ENCODE data around the gene IAH1.

The IAH1 gene

DNA sequence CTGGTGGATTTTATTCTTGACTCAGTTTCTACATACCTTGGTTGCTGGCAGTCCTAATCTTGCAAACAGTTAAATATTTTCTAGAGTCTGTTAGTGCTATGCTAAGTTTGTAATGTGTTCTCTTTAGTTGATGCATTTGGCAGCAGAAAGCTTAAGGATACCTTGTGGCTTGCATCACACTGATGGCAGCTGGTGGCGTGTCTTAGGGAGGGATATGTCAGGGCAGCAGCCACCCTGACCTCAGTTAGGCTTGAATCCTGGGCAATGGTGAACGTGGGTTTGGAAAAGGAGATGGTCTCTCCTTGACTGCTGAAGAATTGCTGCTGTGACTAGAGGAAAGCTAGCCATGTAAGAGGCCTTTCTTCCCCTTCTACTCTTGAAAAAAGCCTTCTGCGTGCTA lies 4.2 kb downstream of the IAH1 start:
- no peak overlapping the region for H2AK5ac ChIP-seq (ENCODE audit: low read length)
- H3K27me3 ChIP-seq (ENCODE audit: insufficient read depth, low read length, poor library complexity), result no peaks in the 10 kb centered on the region
- WGBS (ENCODE audit: extremely low coverage, insufficient coverage, low lambda C conversion rate), result no CpG with 5 or more reads among the region's 3 CpGs
- H3K4me2 ChIP-seq (ENCODE audit: low read length), result no peak overlapping the region
- no peak overlapping the region for H4K8ac ChIP-seq (ENCODE audit: low read depth, low read length)
- H3K36me3 ChIP-seq (ENCODE audit: control insufficient read depth, insufficient read depth, low read length), result no peaks in the 10 kb centered on the region
- H3K56ac ChIP-seq (ENCODE audit: low read length), result no peak overlapping the region
- H3K4me1 ChIP-seq (ENCODE audit: control insufficient read depth, low read depth, low read length), result no peaks in the 10 kb centered on the region
- H3K23ac ChIP-seq (ENCODE audit: low read length), result no peak overlapping the region
- H3K9ac ChIP-seq (ENCODE audit: low read length), result no peak overlapping the region
- H3K18ac ChIP-seq (ENCODE audit: low read length), result no peak overlapping the region
- H3K79me2 ChIP-seq (ENCODE audit: control insufficient read depth, insufficient read depth, low read length), result no peaks in the 10 kb centered on the region
- H4K5ac ChIP-seq (ENCODE audit: low read length), result no peak overlapping the region
- H3K4ac ChIP-seq (ENCODE audit: low read depth, low read length), result no peak overlapping the region
- DNase-seq, result no peak
- no peak overlapping the region for H3K27ac ChIP-seq (ENCODE audit: low read depth, low read length)
- no peak overlapping the region for H2BK5ac ChIP-seq (ENCODE audit: low read length)
- H3K79me1 ChIP-seq (ENCODE audit: low read length), result no peaks in the 10 kb centered on the region
- no peak overlapping the region for H2BK120ac ChIP-seq (ENCODE audit: low read depth, low read length)
- no peak overlapping the region for H2BK15ac ChIP-seq (replicated peaks; ENCODE audit: low read depth)
- H3K4me3 ChIP-seq (ENCODE audit: low read length), result no peak overlapping the region

DNA sequence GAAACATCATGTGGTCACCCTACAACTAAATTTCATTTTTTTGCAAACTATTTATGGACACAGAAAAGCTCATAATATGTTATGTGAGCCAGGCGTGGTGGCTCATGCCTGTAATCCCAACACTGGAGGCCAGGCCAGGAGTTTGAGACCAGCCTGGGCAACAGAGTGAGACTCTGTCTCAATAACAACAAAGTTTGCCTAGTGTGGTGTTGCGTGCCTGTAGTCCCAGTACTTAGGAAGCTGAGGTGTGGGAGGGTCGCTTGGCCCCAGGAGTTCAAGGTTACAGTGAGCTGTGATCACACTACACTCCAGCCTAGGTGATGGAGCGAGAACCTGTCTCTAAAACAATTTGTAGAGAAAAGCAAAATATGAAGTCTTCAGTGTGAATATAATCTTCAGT lies 5.8 kb downstream of the IAH1 start:
- no peaks in the 10 kb centered on the region for H3K36me3 ChIP-seq (ENCODE audit: control insufficient read depth, insufficient read depth, low read length)
- no peak overlapping the region for H2BK5ac ChIP-seq (ENCODE audit: low read length)
- WGBS (ENCODE audit: extremely low coverage, insufficient coverage, low lambda C conversion rate), result no CpG with 5 or more reads among the region's 4 CpGs

DNA sequence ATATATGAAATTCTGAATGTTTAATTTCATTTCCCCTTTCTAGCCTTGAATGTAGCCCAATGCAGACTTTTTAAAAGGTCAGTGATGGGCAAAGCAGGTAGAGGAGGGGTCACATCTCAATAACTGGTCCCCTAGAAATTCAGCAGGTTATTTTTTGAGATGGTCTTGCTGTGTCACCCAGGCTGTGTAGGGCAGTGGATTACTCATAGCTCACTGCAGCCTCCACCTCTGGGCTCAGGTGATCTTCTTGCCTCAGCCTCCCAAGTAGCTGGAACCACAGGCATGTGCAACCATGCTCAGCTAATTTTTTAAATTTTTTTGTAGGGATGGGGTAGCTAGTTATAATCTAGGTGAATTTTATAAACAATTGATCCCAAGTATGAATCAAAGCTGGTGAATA lies 8.8 kb downstream of the IAH1 start:
- no peak overlapping the region for H3K56ac ChIP-seq (ENCODE audit: low read length)
- H3K79me2 ChIP-seq (ENCODE audit: control insufficient read depth, insufficient read depth, low read length), result no peaks in the 10 kb centered on the region
- no peak overlapping the region for H2BK120ac ChIP-seq (ENCODE audit: low read depth, low read length)
- H3K4me2 ChIP-seq (ENCODE audit: low read length), result no peak overlapping the region
- no peak overlapping the region for H3K18ac ChIP-seq (ENCODE audit: low read length)
- H3K4ac ChIP-seq (ENCODE audit: low read depth, low read length), result no peak overlapping the region
- H2BK15ac ChIP-seq (replicated peaks; ENCODE audit: low read depth), result no peak overlapping the region
- no peaks in the 10 kb centered on the region for H3K27me3 ChIP-seq (ENCODE audit: insufficient read depth, low read length, poor library complexity)
- no peak overlapping the region for H2BK5ac ChIP-seq (ENCODE audit: low read length)
- H3K79me1 ChIP-seq (ENCODE audit: low read length), result no peaks in the 10 kb centered on the region
- no peak overlapping the region for H3K27ac ChIP-seq (ENCODE audit: low read depth, low read length)
- H3K4me1 ChIP-seq (ENCODE audit: control insufficient read depth, low read depth, low read length), result no peaks in the 10 kb centered on the region
- H3K36me3 ChIP-seq (ENCODE audit: control insufficient read depth, insufficient read depth, low read length), result no peaks in the 10 kb centered on the region
- no peak overlapping the region for H3K9ac ChIP-seq (ENCODE audit: low read length)
- no peak overlapping the region for H4K5ac ChIP-seq (ENCODE audit: low read length)
- no peak overlapping the region for H2AK5ac ChIP-seq (ENCODE audit: low read length)
- no peak overlapping the region for H3K4me3 ChIP-seq (ENCODE audit: low read length)
- H4K8ac ChIP-seq (ENCODE audit: low read depth, low read length), result no peak overlapping the region
- no peak overlapping the region for H3K23ac ChIP-seq (ENCODE audit: low read length)
- DNase-seq, result no peak

More for the DNA sequence above, 5.8 kb downstream of the IAH1 start:
- H3K4me3 ChIP-seq (ENCODE audit: low read length), result no peak overlapping the region
- H3K18ac ChIP-seq (ENCODE audit: low read length), result no peak overlapping the region
- no peaks in the 10 kb centered on the region for H3K79me1 ChIP-seq (ENCODE audit: low read length)
- no peak overlapping the region for H3K27ac ChIP-seq (ENCODE audit: low read depth, low read length)
- H4K5ac ChIP-seq (ENCODE audit: low read length), result no peak overlapping the region
- no peak for DNase-seq
- no peak overlapping the region for H3K23ac ChIP-seq (ENCODE audit: low read length)
- H3K27me3 ChIP-seq (ENCODE audit: insufficient read depth, low read length, poor library complexity), result no peaks in the 10 kb centered on the region
- no peak overlapping the region for H2BK120ac ChIP-seq (ENCODE audit: low read depth, low read length)
- H4K8ac ChIP-seq (ENCODE audit: low read depth, low read length), result no peak overlapping the region
- no peak overlapping the region for H3K9ac ChIP-seq (ENCODE audit: low read length)
- no peak overlapping the region for H3K4me2 ChIP-seq (ENCODE audit: low read length)
- H3K79me2 ChIP-seq (ENCODE audit: control insufficient read depth, insufficient read depth, low read length), result no peaks in the 10 kb centered on the region
- no peak overlapping the region for H2AK5ac ChIP-seq (ENCODE audit: low read length)
- H3K56ac ChIP-seq (ENCODE audit: low read length), result no peak overlapping the region
- no peak overlapping the region for H3K4ac ChIP-seq (ENCODE audit: low read depth, low read length)
- H3K4me1 ChIP-seq (ENCODE audit: control insufficient read depth, low read depth, low read length), result no peaks in the 10 kb centered on the region
- H2BK15ac ChIP-seq (replicated peaks; ENCODE audit: low read depth), result no peak overlapping the region

DNA sequence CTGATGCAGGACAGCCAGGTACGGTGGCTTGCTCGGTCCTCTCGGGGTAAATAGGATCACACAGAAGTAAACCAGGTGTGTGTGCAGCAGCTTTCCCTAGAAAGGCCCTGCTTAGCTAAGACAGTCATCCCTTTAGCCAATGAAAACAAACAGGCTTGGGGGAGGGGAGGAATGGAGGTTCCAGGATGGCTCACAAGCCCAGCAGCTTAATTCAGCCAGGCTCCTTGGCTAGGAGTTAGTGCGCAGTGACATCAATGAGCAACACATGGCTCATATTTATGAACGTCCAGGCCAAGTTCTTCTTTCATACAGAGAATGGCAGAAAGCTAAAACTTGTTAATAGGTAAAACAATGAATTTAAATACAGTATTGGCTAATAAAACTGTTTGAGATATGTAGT lies 10.2 kb downstream of the IAH1 start:
- Histone ChIP-seq H3K9ac (ENCODE audit: low read length) (no peak overlapping the region), H2AK5ac (ENCODE audit: low read length) (no peak overlapping the region), H3K27me3 (ENCODE audit: insufficient read depth, low read length, poor library complexity) (no peaks in the 10 kb centered on the region), H4K8ac (ENCODE audit: low read depth, low read length) (no peak overlapping the region), H3K4me3 (ENCODE audit: low read length) (no peak overlapping the region), H3K36me3 (ENCODE audit: control insufficient read depth, insufficient read depth, low read length) (no peaks in the 10 kb centered on the region), H2BK120ac (ENCODE audit: low read depth, low read length) (no peak overlapping the region), H3K79me2 (ENCODE audit: control insufficient read depth, insufficient read depth, low read length) (no peaks in the 10 kb centered on the region), H3K4me2 (ENCODE audit: low read length) (no peak overlapping the region), H4K5ac (ENCODE audit: low read length) (no peak overlapping the region), H2BK15ac (replicated peaks; ENCODE audit: low read depth) (no peak overlapping the region), H2BK5ac (ENCODE audit: low read length) (no peak overlapping the region), H3K4ac (ENCODE audit: low read depth, low read length) (no peak overlapping the region), H3K23ac (ENCODE audit: low read length) (no peak overlapping the region), H3K4me1 (ENCODE audit: control insufficient read depth, low read depth, low read length) (no peaks in the 10 kb centered on the region), H3K27ac (ENCODE audit: low read depth, low read length) (no peak overlapping the region), H3K56ac (ENCODE audit: low read length) (no peak overlapping the region), H3K18ac (ENCODE audit: low read length) (no peak overlapping the region), H3K79me1 (ENCODE audit: low read length) (no peaks in the 10 kb centered on the region)
- no peak for DNase-seq
- WGBS (ENCODE audit: extremely low coverage, insufficient coverage, low lambda C conversion rate), result no CpG with 5 or more reads among the region's 5 CpGs

DNA sequence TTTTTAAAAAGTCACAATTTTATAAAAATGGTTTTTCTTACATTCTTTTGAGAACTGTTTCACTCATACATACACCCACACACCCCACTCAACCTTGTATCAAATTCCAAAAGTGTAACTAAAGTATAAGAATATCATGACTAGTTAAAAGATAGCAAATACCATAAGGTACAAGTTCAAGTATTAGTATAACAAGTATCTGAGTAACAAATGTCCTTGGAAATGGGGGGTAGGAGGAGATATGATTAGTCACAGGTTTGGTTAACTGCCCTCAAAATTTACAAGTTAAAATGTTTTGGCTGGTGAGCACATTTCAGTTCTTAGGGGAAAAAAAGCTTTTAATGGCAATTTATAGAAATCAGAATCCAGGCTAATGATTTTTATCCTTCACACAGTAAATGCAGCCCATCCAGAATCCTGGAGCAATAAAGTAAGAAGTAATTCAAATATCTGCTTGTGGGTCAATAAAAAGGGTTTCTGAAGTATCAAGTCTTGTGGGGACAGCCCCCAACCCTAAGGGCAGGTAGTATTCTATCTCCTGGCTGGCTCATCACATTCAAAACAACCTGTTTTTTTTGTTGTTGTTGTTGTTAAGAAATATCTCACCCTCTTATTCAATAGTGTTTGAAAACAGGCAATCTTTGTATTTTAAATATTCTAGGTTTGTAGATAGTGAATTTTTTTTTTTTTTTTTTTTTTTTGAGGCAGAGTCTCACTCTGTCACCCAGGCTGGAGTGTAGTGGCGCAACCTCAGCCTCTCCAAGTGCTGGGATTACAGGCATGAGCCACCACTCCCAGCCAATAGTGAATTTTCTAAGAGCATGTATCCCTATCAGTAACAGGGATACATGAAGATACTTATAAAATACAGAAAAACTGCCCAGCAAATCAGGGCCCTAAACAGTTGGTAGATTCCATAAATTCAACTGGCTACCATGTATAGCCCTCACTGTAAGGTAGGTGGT lies 14.5 kb downstream of the IAH1 start:
- H3K27me3 ChIP-seq (ENCODE audit: insufficient read depth, low read length, poor library complexity), result no peaks in the 10 kb centered on the region
- no CpG with 5 or more reads among the region's 1 CpG for WGBS (ENCODE audit: extremely low coverage, insufficient coverage, low lambda C conversion rate)
- no peaks in the 10 kb centered on the region for H3K4me1 ChIP-seq (ENCODE audit: control insufficient read depth, low read depth, low read length)
- no peaks in the 10 kb centered on the region for H3K79me2 ChIP-seq (ENCODE audit: control insufficient read depth, insufficient read depth, low read length)
- H2AK5ac ChIP-seq (ENCODE audit: low read length), result no peak overlapping the region
- no peak overlapping the region for H2BK120ac ChIP-seq (ENCODE audit: low read depth, low read length)
- H4K8ac ChIP-seq (ENCODE audit: low read depth, low read length), result no peak overlapping the region
- no peak overlapping the region for H2BK5ac ChIP-seq (ENCODE audit: low read length)
- H3K4me2 ChIP-seq (ENCODE audit: low read length), result no peak overlapping the region
- H3K18ac ChIP-seq (ENCODE audit: low read length), result no peak overlapping the region
- peaks cover 11% of the 10 kb centered on the region for H3K36me3 ChIP-seq (ENCODE audit: control insufficient read depth, insufficient read depth, low read length)
- no peak overlapping the region for H4K5ac ChIP-seq (ENCODE audit: low read length)
- H3K23ac ChIP-seq (ENCODE audit: low read length), result no peak overlapping the region
- no peak overlapping the region for H2BK15ac ChIP-seq (replicated peaks; ENCODE audit: low read depth)
- H3K4ac ChIP-seq (ENCODE audit: low read depth, low read length), result no peak overlapping the region
- H3K9ac ChIP-seq (ENCODE audit: low read length), result no peak overlapping the region
- no peak for DNase-seq
- no peak overlapping the region for H3K4me3 ChIP-seq (ENCODE audit: low read length)
- H3K27ac ChIP-seq (ENCODE audit: low read depth, low read length), result no peak overlapping the region
- H3K79me1 ChIP-seq (ENCODE audit: low read length), result no peaks in the 10 kb centered on the region
- no peak overlapping the region for H3K56ac ChIP-seq (ENCODE audit: low read length)

DNA sequence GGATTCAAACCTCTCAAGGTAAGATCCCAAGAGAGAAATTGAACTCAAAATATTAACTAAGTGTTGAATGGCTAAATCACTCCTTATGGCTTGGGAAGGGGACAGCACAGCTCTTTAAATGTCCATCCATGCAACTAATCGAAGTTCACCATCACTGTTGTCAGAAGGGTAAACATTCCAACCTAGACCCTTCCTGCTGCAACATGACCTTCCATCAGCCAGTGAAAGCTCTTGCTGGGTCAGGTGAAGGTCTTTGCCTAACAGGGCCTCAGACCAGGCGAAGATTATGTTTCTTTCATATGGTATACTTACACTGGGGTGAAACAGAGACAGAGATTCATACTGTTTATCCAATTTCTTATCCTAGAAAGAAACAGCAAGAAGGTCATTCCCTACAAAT lies 16.4 kb downstream of the IAH1 start:
- Histone ChIP-seq H2BK5ac (ENCODE audit: low read length) (no peak overlapping the region), H3K79me2 (ENCODE audit: control insufficient read depth, insufficient read depth, low read length) (no peaks in the 10 kb centered on the region), H3K4ac (ENCODE audit: low read depth, low read length) (no peak overlapping the region), H3K9ac (ENCODE audit: low read length) (no peak overlapping the region), H3K79me1 (ENCODE audit: low read length) (no peaks in the 10 kb centered on the region), H3K4me2 (ENCODE audit: low read length) (no peak overlapping the region), H3K36me3 (ENCODE audit: control insufficient read depth, insufficient read depth, low read length) (peaks cover 13% of the 10 kb centered on the region), H2BK120ac (ENCODE audit: low read depth, low read length) (no peak overlapping the region), H2AK5ac (ENCODE audit: low read length) (no peak overlapping the region), H3K23ac (ENCODE audit: low read length) (no peak overlapping the region), H3K27me3 (ENCODE audit: insufficient read depth, low read length, poor library complexity) (no peaks in the 10 kb centered on the region), H4K8ac (ENCODE audit: low read depth, low read length) (no peak overlapping the region), H3K56ac (ENCODE audit: low read length) (no peak overlapping the region), H3K27ac (ENCODE audit: low read depth, low read length) (no peak overlapping the region), H3K4me3 (ENCODE audit: low read length) (no peak overlapping the region), H4K5ac (ENCODE audit: low read length) (no peak overlapping the region), H3K18ac (ENCODE audit: low read length) (no peak overlapping the region), H2BK15ac (replicated peaks; ENCODE audit: low read depth) (no peak overlapping the region), H3K4me1 (ENCODE audit: control insufficient read depth, low read depth, low read length) (no peaks in the 10 kb centered on the region)
- DNase-seq, result no peak
- no CpG with 5 or more reads among the region's 2 CpGs for WGBS (ENCODE audit: extremely low coverage, insufficient coverage, low lambda C conversion rate)

Data from mesendoderm (in vitro differentiated cells).